Mesendoderm (in vitro differentiated cells): ENCODE data around the gene IKBKE.

ENCODE experiments used
- DNase-seq: peaks from one replicate; pipeline ENCODE4 v3.0.0; 2013
- H2AK5ac ChIP-seq: 2 replicates; pipeline ENCODE4 v1.6.1; 2013; ENCODE audit warnings: low read length, inconsistent platforms
- H2BK120ac ChIP-seq: 2 replicates; pipeline ENCODE4 v1.6.1; 2013; ENCODE audit warnings: low read depth, mild to moderate bottlenecking, low read length, moderate library complexity, mixed read lengths
- H2BK15ac ChIP-seq: replicated peaks from 2 replicates; pipeline ENCODE4 v1.6.1; 2013; ENCODE audit warnings: low read depth, mild to moderate bottlenecking, moderate library complexity
- H2BK5ac ChIP-seq: 2 replicates; pipeline ENCODE4 v1.6.1; 2013; ENCODE audit warnings: low read length, inconsistent platforms
- H3K18ac ChIP-seq: 2 replicates; pipeline ENCODE4 v1.6.1; 2013; ENCODE audit warnings: mild to moderate bottlenecking, low read length, mixed read lengths
- H3K23ac ChIP-seq: one replicate; pipeline ENCODE4 v1.6.1; 2013; ENCODE audit warnings: low read length
- H3K27ac ChIP-seq: 2 replicates; pipeline ENCODE4 v1.5.1; 2013; ENCODE audit warnings: low read depth, mild to moderate bottlenecking, inconsistent platforms, low read length, moderate library complexity
- H3K27me3 ChIP-seq: 2 replicates; pipeline ENCODE4 v1.6.1; 2013; ENCODE audit warnings: low read length, control low read depth, mild to moderate bottlenecking, inconsistent platforms; ENCODE audit not compliant: insufficient read depth, poor library complexity
- H3K36me3 ChIP-seq: 2 replicates; pipeline ENCODE4 v1.6.1; 2013; ENCODE audit warnings: low read length, inconsistent platforms; ENCODE audit not compliant: control insufficient read depth, insufficient read depth
- H3K4ac ChIP-seq: one replicate; pipeline ENCODE4 v1.6.1; 2013; ENCODE audit warnings: low read depth, mild to moderate bottlenecking, low read length, moderate library complexity
- H3K4me1 ChIP-seq: 2 replicates; pipeline ENCODE4 v1.6.1; 2013; ENCODE audit warnings: low read depth, low read length, inconsistent platforms; ENCODE audit not compliant: control insufficient read depth
- H3K4me2 ChIP-seq: 2 replicates; pipeline ENCODE4 v1.6.1; 2013; ENCODE audit warnings: low read length
- H3K4me3 ChIP-seq: 2 replicates; pipeline ENCODE4 v1.5.1; 2013; ENCODE audit warnings: mild to moderate bottlenecking, low read length
- H3K56ac ChIP-seq: one replicate; pipeline ENCODE4 v1.6.1; 2013; ENCODE audit warnings: low read length
- H3K79me1 ChIP-seq: 2 replicates; pipeline ENCODE4 v1.6.1; 2013; ENCODE audit warnings: low read length, inconsistent platforms
- H3K79me2 ChIP-seq: 2 replicates; pipeline ENCODE4 v1.6.1; 2013; ENCODE audit warnings: mild to moderate bottlenecking, low read length; ENCODE audit not compliant: control insufficient read depth, insufficient read depth
- H3K9ac ChIP-seq: 2 replicates; pipeline ENCODE4 v1.6.1; 2013; ENCODE audit warnings: low read length, inconsistent platforms
- H4K5ac ChIP-seq: one replicate; pipeline ENCODE4 v1.6.1; 2013; ENCODE audit warnings: low read length
- H4K8ac ChIP-seq: one replicate; pipeline ENCODE4 v1.6.1; 2013; ENCODE audit warnings: low read depth, mild to moderate bottlenecking, control low read depth, low read length, moderate library complexity
- WGBS: extraction: QIAGEN DNeasy Blood & Tissue Kit; methylation state at CpG from one replicate; pipeline ENCODE4 v1.1.7; 2013; ENCODE audit warnings: low lambda C conversion rate, missing lambda C conversion rate; ENCODE audit not compliant: insufficient coverage; ENCODE audit errors: extremely low coverage; 5-methylcytosine and 5-hydroxymethylcytosine counted together

Gene IKBKE

GRCh38 chr1:206466840-206467649, 3.2 kb upstream of the IKBKE start:
- Histone ChIP-seq H3K4me1 (peaks cover 14% of the 10 kb centered on the region), H3K56ac (no peak overlapping the region), H3K79me1 (no peaks in the 10 kb centered on the region), H3K4me3 (no peak overlapping the region), H2AK5ac (no peak overlapping the region), H4K5ac (no peak overlapping the region), H2BK120ac (no peak overlapping the region), H3K36me3 (no peaks in the 10 kb centered on the region), H3K27ac (no peak overlapping the region), H2BK15ac (no peak overlapping the region), H4K8ac (no peak overlapping the region), H3K23ac (no peak overlapping the region), H3K4me2 (no peak overlapping the region), H3K4ac (no peak overlapping the region), H3K27me3 (no peaks in the 10 kb centered on the region), H2BK5ac (no peak overlapping the region), H3K9ac (no peak overlapping the region), H3K18ac (no peak overlapping the region), H3K79me2 (no peaks in the 10 kb centered on the region)
- DNase-seq: no peak
- WGBS: no CpG with 5 or more reads among the region's 15 CpGs

- Histone ChIP-seq H2BK15ac (no peak overlapping the region), H3K18ac (no peak overlapping the region), H3K56ac (no peak overlapping the region), H3K9ac (no peak overlapping the region), H3K4me2 (no peak overlapping the region), H2BK120ac (no peak overlapping the region), H3K4me3 (no peak overlapping the region), H3K27ac (no peak overlapping the region), H4K5ac (no peak overlapping the region), H3K27me3 (no peaks in the 10 kb centered on the region), H2BK5ac (no peak overlapping the region), H3K36me3 (no peaks in the 10 kb centered on the region), H3K79me1 (no peaks in the 10 kb centered on the region), H3K23ac (no peak overlapping the region), H3K4ac (no peak overlapping the region), H3K4me1 (peaks cover 19% of the 10 kb centered on the region), H2AK5ac (no peak overlapping the region), H4K8ac (no peak overlapping the region), H3K79me2 (no peaks in the 10 kb centered on the region)
- no peak for DNase-seq
- no CpG with 5 or more reads among the region's 9 CpGs for whole genome bisulfite sequencing
Measured at GRCh38 chr1:206467915-206468314, 2.4 kb upstream of the IKBKE start.

- Histone ChIP-seq H3K27me3 (no peaks in the 10 kb centered on the region), H3K4me1 (peaks cover 20% of the 10 kb centered on the region), H3K4ac (no peak overlapping the region), H3K23ac (no peak overlapping the region), H3K4me3 (no peak overlapping the region), H3K56ac (no peak overlapping the region), H2BK5ac (no peak overlapping the region), H2BK120ac (no peak overlapping the region), H3K36me3 (no peaks in the 10 kb centered on the region), H2BK15ac (no peak overlapping the region), H3K79me1 (no peaks in the 10 kb centered on the region), H4K5ac (no peak overlapping the region), H3K27ac (no peak overlapping the region), H3K18ac (no peak overlapping the region), H3K79me2 (no peaks in the 10 kb centered on the region), H4K8ac (no peak overlapping the region), H3K9ac (no peak overlapping the region), H3K4me2 (no peak overlapping the region), H2AK5ac (no peak overlapping the region)
- DNase-seq: peak; percentile 46
- WGBS: no CpG with 5 or more reads among the region's 3 CpGs
Measured at GRCh38 chr1:206468571-206468970, 1.7 kb upstream of the IKBKE start.

DNA sequence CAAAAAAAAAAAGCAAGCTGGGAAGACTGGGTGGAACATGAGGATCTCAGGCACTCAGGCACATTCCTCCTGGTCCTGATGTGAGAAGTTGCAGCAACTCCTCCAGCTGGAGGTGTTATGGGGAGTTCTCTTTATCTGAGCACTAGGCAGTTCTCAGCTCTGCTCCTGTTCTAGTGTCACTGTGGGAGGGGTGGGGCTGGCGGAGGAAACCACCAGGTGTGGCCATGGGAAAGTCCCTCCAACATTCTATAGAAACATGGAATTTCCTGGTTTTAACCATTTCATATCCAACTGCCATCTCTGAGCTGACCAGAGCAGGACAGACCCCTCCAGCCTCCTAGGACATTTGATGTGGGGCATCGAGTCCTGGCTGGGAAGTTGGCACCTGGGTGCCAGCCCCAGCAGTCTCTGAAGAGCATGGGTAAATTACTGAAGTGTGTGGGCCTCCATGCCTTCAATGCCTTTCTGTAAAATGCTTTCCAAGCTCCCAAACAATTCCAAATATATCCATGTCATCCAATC, 804 bp upstream of the IKBKE start:
- Histone ChIP-seq H3K4ac (no peak overlapping the region), H3K23ac (no peak overlapping the region), H3K36me3 (no peaks in the 10 kb centered on the region), H4K5ac (no peak overlapping the region), H2AK5ac (no peak overlapping the region), H2BK5ac (no peak overlapping the region), H3K79me2 (no peaks in the 10 kb centered on the region), H3K79me1 (no peaks in the 10 kb centered on the region), H4K8ac (no peak overlapping the region), H3K27ac (no peak overlapping the region), H3K18ac (no peak overlapping the region), H3K9ac (no peak overlapping the region), H3K4me3 (no peak overlapping the region), H3K27me3 (no peaks in the 10 kb centered on the region), H2BK15ac (no peak overlapping the region), H2BK120ac (no peak overlapping the region), H3K4me2 (no peak overlapping the region), H3K56ac (peak overlapping the region; percentile 54), H3K4me1 (peaks cover 20% of the 10 kb centered on the region)
- DNase-seq: peak; percentile 46
- WGBS: no CpG with 5 or more reads among the region's 2 CpGs

GRCh38 chr1:206470692-206471414, 577 bp downstream of the IKBKE start:
- H3K4me1 ChIP-seq: peaks cover 20% of the 10 kb centered on the region
- H4K5ac ChIP-seq: no peak overlapping the region
- no peaks in the 10 kb centered on the region for H3K36me3 ChIP-seq
- peak overlapping the region; percentile 89 for H3K56ac ChIP-seq
- H3K79me2 ChIP-seq: no peaks in the 10 kb centered on the region
- H3K18ac ChIP-seq: peak overlapping the region; percentile 12
- H4K8ac ChIP-seq: no peak overlapping the region
- no peaks in the 10 kb centered on the region for H3K79me1 ChIP-seq
- peak overlapping the region; percentile 53 for H3K4me3 ChIP-seq
- H3K4me2 ChIP-seq: peak overlapping the region; percentile 92
- peak overlapping the region; percentile 65 for H3K4ac ChIP-seq
- no peak overlapping the region for H2BK15ac ChIP-seq
- H2BK5ac ChIP-seq: peak overlapping the region; percentile 82
- DNase-seq: peak; percentile 73
- no peaks in the 10 kb centered on the region for H3K27me3 ChIP-seq
- peak overlapping the region; percentile 63 for H3K9ac ChIP-seq
- H3K23ac ChIP-seq: no peak overlapping the region
- no peak overlapping the region for H2BK120ac ChIP-seq
- H2AK5ac ChIP-seq: no peak overlapping the region
- H3K27ac ChIP-seq: peak overlapping the region; percentile 25
- no CpG with 5 or more reads among the region's 18 CpGs for WGBS
